Endothelial cell of umbilical vein (primary cell): ENCODE results near the gene CUBN.

Experiments used
- CTCF ChIP-seq, 2 donors: IDR thresholded peaks; 1 replicate in 1 of 2; 2 replicates in 1 of 2; pipeline ENCODE4 v1.5.1; 2011; ENCODE audit warnings: low read length in 2 of 2, mild to moderate bottlenecking in 2 of 2, moderate library complexity in 2 of 2, control low read depth in 1 of 2, inconsistent platforms in 1 of 2, low read depth in 1 of 2; ENCODE audit not compliant: insufficient read depth in 1 of 2; ENCODE audit errors: extremely low read depth in 1 of 2
- MAX ChIP-seq: IDR thresholded peaks from 2 replicates; pipeline ENCODE4 v1.6.1; 2011; ENCODE audit not compliant: insufficient read depth, insufficient read length
- POLR2A ChIP-seq: IDR thresholded peaks from 2 replicates; pipeline ENCODE4 v1.6.1; 2012; ENCODE audit warnings: low read depth, mild to moderate bottlenecking, control low read depth, low read length

- TF ChIP-seq POLR2A: no peak
- no peak for TF ChIP-seq CTCF (IDR thresholded peaks at IDR 0.05; ENCODE audit: extremely low read depth in 1 of 2, insufficient read depth in 1 of 2, low read depth in 1 of 2, low read length in 2 of 2)
- TF ChIP-seq MAX: no peak
Observed at GRCh38 chr10:17119845-17120244, 9.8 kb downstream of the CUBN start.
